CD4-positive, alpha-beta T cell (primary cell): ENCODE measurements around the gene SLC22A12. TPM values are rescaled to one million over a fixed set of nuclear protein-coding genes. Genes with fewer than 3 reads are reported as not detected.

ENCODE experiments used
- ATAC-seq: fragments of 200-7000 bp; cut with Tn5 transposase; one replicate; pipeline ENCODE4 v1.10.0; 2022; ENCODE audit warnings: mild to moderate bottlenecking; ENCODE audit not compliant: poor library complexity
- CTCF ChIA-PET: fragments of 350-600 bp; sonication (Branson Sonifier 250); formaldehyde crosslinking; loops from one replicate; lab custom pipeline; 2021; ENCODE audit warnings: antibody characterized with exemption, inconsistent platforms; lab: Charles Lee
- POLR2A ChIA-PET: fragments of 350-600 bp; sonication (Branson Sonifier 250); formaldehyde crosslinking; loops from one replicate; lab custom pipeline; 2021; ENCODE audit warnings: antibody characterized with exemption, inconsistent platforms; lab: Charles Lee
- DNase-seq, 14 experiments: peaks; one replicate each; pipeline ENCODE4 v3.0.0-alpha.2; 2013 to 2020; ENCODE audit warnings: mixed read lengths in 2 of 14
- H3K27ac ChIP-seq, 2 donors: one replicate each; pipeline versions ENCODE4 v1.5.1 to v1.7.0; 2013; ENCODE audit warnings: low read length in 2 of 2, low read depth in 1 of 2, mild to moderate bottlenecking in 1 of 2
- H3K27me3 ChIP-seq, 2 experiments: 1 replicate in 1 of 2; 2 replicates in 1 of 2; pipeline versions ENCODE4 v1.6.1 to v1.7.0; 2013; ENCODE audit warnings: low read length in 2 of 2, control low read depth in 1 of 2, mild to moderate bottlenecking in 1 of 2, moderate library complexity in 1 of 2; ENCODE audit not compliant: insufficient read depth in 2 of 2, control insufficient read depth in 1 of 2
- H3K36me3 ChIP-seq: one replicate; pipeline ENCODE4 v1.6.1; 2013; ENCODE audit warnings: low read length, control low read depth; ENCODE audit not compliant: insufficient read depth
- H3K4me1 ChIP-seq: one replicate; pipeline ENCODE4 v1.6.1; 2013; ENCODE audit warnings: low read length, control low read depth; ENCODE audit not compliant: insufficient read depth
- H3K4me3 ChIP-seq: one replicate; pipeline ENCODE4 v1.5.1; 2013; ENCODE audit warnings: mild to moderate bottlenecking, low read length, moderate library complexity
- H3K9me3 ChIP-seq, 2 experiments: 1 replicate in 1 of 2; 2 replicates in 1 of 2; pipeline versions ENCODE4 v1.6.1 to v1.7.0; 2013; ENCODE audit warnings: low read length in 2 of 2, mild to moderate bottlenecking in 2 of 2, control low read depth in 1 of 2, moderate library complexity in 1 of 2; ENCODE audit not compliant: control insufficient read depth in 1 of 2, insufficient read depth in 1 of 2
- H3K27ac Mint-ChIP-seq: one replicate; pipeline ENCODE4 v1.8.0; 2020; ENCODE audit warnings: mixed read lengths
- H3K27me3 Mint-ChIP-seq: one replicate; pipeline ENCODE4 v1.8.0; 2021; ENCODE audit warnings: mixed read lengths
- H3K36me3 Mint-ChIP-seq: one replicate; pipeline ENCODE4 v1.8.0; 2021; ENCODE audit warnings: low read depth, mixed read lengths
- H3K4me1 Mint-ChIP-seq: one replicate; pipeline ENCODE4 v1.8.0; 2021; ENCODE audit warnings: low read depth, mixed read lengths
- H3K4me3 Mint-ChIP-seq: one replicate; pipeline ENCODE4 v1.8.0; 2020; ENCODE audit warnings: mild to moderate bottlenecking, mixed read lengths
- H3K9me3 Mint-ChIP-seq: one replicate; pipeline ENCODE4 v1.8.0; 2020; ENCODE audit warnings: mixed read lengths
- CTCF ChIP-seq: fragments of 200-600 bp; IDR thresholded peaks from one replicate; pipeline ENCODE4 v1.8.0; 2022; ENCODE audit warnings: antibody characterized with exemption, mild to moderate bottlenecking
- intact Hi-C, 2 experiments: fragments of 100-400 bp; cut with DNase I in 1 of 2; cut with micrococcal nuclease in 1 of 2; formaldehyde crosslinking; loops; one replicate each; pipeline versions ENCODE4 v1.15.1 to v1.9.0; 2023 to 2025; cut with DNase I, micrococcal nuclease
- total RNA-seq, 174 experiments: library from RNA in 2 of 174; stranded (reverse) in 2 of 174; gene quantifications; one replicate each; pipeline ENCODE4 v1.2.3 and lab custom pipeline; 2021 to 2026

SLC22A12 gene
- total RNA-seq, 2 experiments from 2014 or later: not detected

GRCh38 chr11:64556044-64556720 is 34.8 kb upstream of the SLC22A12 start:
- no peak for ATAC-seq
- Mint-ChIP-seq H3K36me3 (no peaks in the 10 kb centered on the region), H3K27ac (no peak overlapping the region), H3K4me3 (no peak overlapping the region), H3K9me3 (no peaks in the 10 kb centered on the region), H3K27me3 (no peaks in the 10 kb centered on the region), H3K4me1 (no peaks in the 10 kb centered on the region)
- no peaks in the 10 kb centered on the region for H3K27me3 ChIP-seq
- H3K4me3 ChIP-seq: no peak overlapping the region
- no peaks in the 10 kb centered on the region for H3K4me1 ChIP-seq
- TF ChIP-seq CTCF: no peak
- H3K27ac ChIP-seq: no peak overlapping the region
- ChIA-PET POLR2A (no interaction called here), CTCF (no interaction called here)
- no peaks in the 10 kb centered on the region for H3K9me3 ChIP-seq
- intact Hi-C loops: no loop called here
- no peaks in the 10 kb centered on the region for H3K36me3 ChIP-seq
- no peak for DNase-seq

- Mint-ChIP-seq H3K36me3 (no peaks in the 10 kb centered on the region), H3K4me3 (no peak overlapping the region), H3K4me1 (no peaks in the 10 kb centered on the region), H3K9me3 (no peaks in the 10 kb centered on the region), H3K27ac (no peak overlapping the region), H3K27me3 (no peaks in the 10 kb centered on the region)
- H3K9me3 ChIP-seq: no peaks in the 10 kb centered on the region
- no peaks in the 10 kb centered on the region for H3K27me3 ChIP-seq
- DNase-seq (no peak), ATAC-seq (no peak)
- TF ChIP-seq CTCF: no peak
- ChIA-PET CTCF (no interaction called here), POLR2A (no interaction called here)
- H3K4me3 ChIP-seq: no peak overlapping the region
- H3K36me3 ChIP-seq: no peaks in the 10 kb centered on the region
- H3K4me1 ChIP-seq: no peaks in the 10 kb centered on the region
- no peak overlapping the region for H3K27ac ChIP-seq
- intact Hi-C loops: no loop called here
Observed at GRCh38 chr11:64556721-64557250, 34.2 kb upstream of the SLC22A12 start.

- Mint-ChIP-seq H3K27ac (no peak overlapping the region), H3K4me1 (no peaks in the 10 kb centered on the region), H3K36me3 (no peaks in the 10 kb centered on the region), H3K27me3 (no peaks in the 10 kb centered on the region), H3K9me3 (no peaks in the 10 kb centered on the region), H3K4me3 (no peak overlapping the region)
- TF ChIP-seq CTCF: no peak
- CTCF ChIA-PET: no interaction called here
- Histone ChIP-seq H3K27me3 (no peaks in the 10 kb centered on the region), H3K4me3 (no peak overlapping the region), H3K9me3 (no peaks in the 10 kb centered on the region), H3K27ac (no peak overlapping the region), H3K4me1 (no peaks in the 10 kb centered on the region), H3K36me3 (no peaks in the 10 kb centered on the region)
- intact Hi-C loops: no loop called here
- ATAC-seq (no peak), DNase-seq (no peak)
- POLR2A ChIA-PET: no interaction called here
Observed at GRCh38 chr11:64558065-64558745, 32.8 kb upstream of the SLC22A12 start.
